Measurements from ENCODE around the gene NID1. TPM values are rescaled to one million over a fixed set of nuclear protein-coding genes. Genes with fewer than 3 reads are reported as not detected.

NID1 gene
- total and polyA plus RNA-seq, 2 of the 4 experiments (the other 2 are of a cell fraction) = 21.9 to 83.3 TPM

GRCh38 chr1:236011641-236012040 is 53.2 kb downstream of the NID1 start:
- H3K56ac ChIP-seq (ENCODE audit: extremely low read depth, insufficient read depth, low read length) = no peak overlapping the region
- H2BK15ac ChIP-seq (ENCODE audit: low read depth, low read length) = no peak overlapping the region
- BruUV-seq (replicated peaks) = no TSS peak
- H2BK20ac ChIP-seq (ENCODE audit: low read depth, low read length) = no peak overlapping the region
- POLR2A ChIA-PET (ENCODE audit: unreplicated experiment) = no interaction called here
- no peak for DNase-seq
- ATAC-seq (ENCODE audit: low read depth) = no peak
- dilution Hi-C loops (cut with HindIII; ENCODE audit: low sequenced_read_pairs, unreplicated experiment) = no loop called here
- no peak overlapping the region for H3K4me2 ChIP-seq (ENCODE audit: low read depth, low read length)
- H2BK5ac ChIP-seq (ENCODE audit: low read depth, low read length, poor library complexity, severe bottlenecking) = no peak overlapping the region
- no peak overlapping the region for H3K23ac ChIP-seq (ENCODE audit: low read depth, low read length)
- WGBS, 2 experiments (ENCODE audit: extremely low coverage in 2 of 2, insufficient read length in 1 of 2) = 94% methylated on average over 2 of the region's 11 CpGs; no CpG with 5 or more reads in 1 of the 2 experiments
- H4K8ac ChIP-seq (ENCODE audit: low read depth in 2 of 2, low read length in 2 of 2) = no peak overlapping the region
- H3K18ac ChIP-seq (ENCODE audit: low read depth, low read length) = no peak overlapping the region
- H3K36me3 ChIP-seq (ENCODE audit: control insufficient read depth, insufficient read depth, low read length) = peaks cover 29% of the 10 kb centered on the region
- no peak overlapping the region for H3K14ac ChIP-seq (replicated peaks; ENCODE audit: low read depth, low read length)
- H2AK9ac ChIP-seq (replicated peaks; ENCODE audit: low read depth, low read length, poor library complexity) = no peak overlapping the region
- no peak for TF ChIP-seq BHLHE40 (IDR thresholded peaks at IDR 0.05; ENCODE audit: low read depth, low read length)
- no peak for TF ChIP-seq MAFK (IDR thresholded peaks at IDR 0.05; ENCODE audit: low read depth, low read length)
- no peak for TF ChIP-seq FOS (IDR thresholded peaks at IDR 0.05; ENCODE audit: low read depth, low read length)
- no peak for TF ChIP-seq USF2 (IDR thresholded peaks at IDR 0.05; ENCODE audit: low read depth, low read length)
- no peak for TF ChIP-seq POLR2A (IDR thresholded peaks at IDR 0.05; ENCODE audit: low read depth, low read length)
- no peak for TF ChIP-seq NFE2L2 (IDR thresholded peaks at IDR 0.05; ENCODE audit: low read depth, low read length)
- no peak for TF ChIP-seq CHD1 (IDR thresholded peaks at IDR 0.05; ENCODE audit: low read depth, low read length)
- no peak for TF ChIP-seq ELK1 (IDR thresholded peaks at IDR 0.05; ENCODE audit: borderline replicate concordance, low read depth, low read length)
- no peak for TF ChIP-seq MXI1 (IDR thresholded peaks at IDR 0.05; ENCODE audit: borderline replicate concordance, low read depth, low read length)
- TF ChIP-seq RAD21 (IDR thresholded peaks at IDR 0.05; ENCODE audit: low read length) = no peak
- TF ChIP-seq CTCF (conservative IDR thresholded peaks at IDR 0.05; ENCODE audit: low read depth, low read length) = no peak
- no peak for TF ChIP-seq SMC3 (IDR thresholded peaks at IDR 0.05; ENCODE audit: low read depth, low read length)
- TF ChIP-seq RFX5 (IDR thresholded peaks at IDR 0.05; ENCODE audit: low read depth, low read length) = no peak
- TF ChIP-seq MAZ (IDR thresholded peaks at IDR 0.05; ENCODE audit: borderline replicate concordance, low read depth, low read length) = no peak
- no peak for TF ChIP-seq CEBPB (IDR thresholded peaks at IDR 0.05; ENCODE audit: low read depth, low read length)
- no peak for TF ChIP-seq RCOR1 (IDR thresholded peaks at IDR 0.05; ENCODE audit: insufficient replicate concordance, low read length)
- H3K27me3 ChIP-seq (ENCODE audit: control insufficient read depth, insufficient read depth, low read length) = no peaks in the 10 kb centered on the region
- H2BK120ac ChIP-seq (ENCODE audit: low read depth, low read length) = no peak overlapping the region
- H2AK5ac ChIP-seq (ENCODE audit: low read depth, low read length) = peak overlapping the region; percentile 59; the same call in 1 of the 2 replicates
- H4K5ac ChIP-seq (ENCODE audit: low read depth, low read length) = no peak overlapping the region
- peaks cover 13% of the 10 kb centered on the region for H3K4me1 ChIP-seq (ENCODE audit: control insufficient read depth, insufficient read depth, low read length)
- CTCF ChIA-PET = interaction anchor here (0.7 kb wide), 1 partner anchor 146 kb away, joined by 6 read pairs; no protein-coding TSS in a partner anchor
- H3K27ac ChIP-seq (ENCODE audit: insufficient read depth, low read length) = no peak overlapping the region
- in situ Hi-C loops (cut with MboI; ENCODE audit: low sequenced_read_pairs) = no loop called here
- H3K9me3 ChIP-seq (ENCODE audit: control insufficient read depth, insufficient read depth, low read length) = no peaks in the 10 kb centered on the region
- H2AFZ ChIP-seq (replicated peaks; ENCODE audit: low read length, poor library complexity) = no peak overlapping the region
- H3K9me1 ChIP-seq (ENCODE audit: insufficient read depth, low read length) = peaks cover 16% of the 10 kb centered on the region
- peak overlapping the region; percentile 21 for H4K91ac ChIP-seq (ENCODE audit: insufficient read depth, low read depth, low read length)
- no peaks in the 10 kb centered on the region for H4K20me1 ChIP-seq (ENCODE audit: insufficient read depth, low read length)
- peaks cover 0 to 3% of the 10 kb centered on the region in 2 experiments; a peak in 1 of 4 replicates for H3K79me1 ChIP-seq (ENCODE audit: low read depth in 1 of 2, low read length in 2 of 2)
- no peak overlapping the region for H3K9ac ChIP-seq (ENCODE audit: low read depth, low read length)
- H3K4ac ChIP-seq (ENCODE audit: low read depth, low read length) = no peak overlapping the region
- intact Hi-C loops (cut with micrococcal nuclease) = no loop called here
- H3K4me3 ChIP-seq (ENCODE audit: insufficient read depth, low read depth, low read length) = no peak overlapping the region
